Nephron progenitor cell (in vitro differentiated cells): ENCODE measurements around the gene GNL1.
"Not testable (repeated sequence)": the region's sequence is repeated elsewhere in the genome, so short reads cannot be mapped to it uniquely, and the experiment has no call there.

ENCODE experiments used
- DNase-seq: peaks from one replicate; pipeline ENCODE4 v3.0.0; 2021
- H3K27ac Mint-ChIP-seq: 2 replicates; pipeline ENCODE4 v1.8.0; 2021; ENCODE audit warnings: mild to moderate bottlenecking, moderate library complexity, mixed read lengths
- H3K27me3 Mint-ChIP-seq: 2 replicates; pipeline ENCODE4 v1.8.0; 2021; ENCODE audit warnings: mild to moderate bottlenecking, low read depth, mixed read lengths; ENCODE audit not compliant: poor library complexity
- H3K36me3 Mint-ChIP-seq: 2 replicates; pipeline ENCODE4 v1.8.0; 2021; ENCODE audit warnings: low read depth, mixed read lengths
- H3K4me1 Mint-ChIP-seq: 2 replicates; pipeline ENCODE4 v1.8.0; 2021; ENCODE audit warnings: mixed read lengths
- H3K4me3 Mint-ChIP-seq: 2 replicates; pipeline ENCODE4 v1.8.0; 2021; ENCODE audit warnings: mild to moderate bottlenecking, moderate library complexity, mixed read lengths
- H3K9me3 Mint-ChIP-seq: 2 replicates; pipeline ENCODE4 v1.8.0; 2021; ENCODE audit warnings: mild to moderate bottlenecking, moderate library complexity, mixed read lengths
- CTCF ChIP-seq: fragments of 200-600 bp; sonication (generic); IDR thresholded peaks from 2 replicates; pipeline ENCODE4 v1.5.0; 2021; ENCODE audit warnings: antibody characterized with exemption

Gene GNL1

GRCh38 chr6:30508890-30509736, 47.2 kb downstream of the GNL1 start:
- no peak for DNase-seq
- no peak overlapping the region for H3K4me3 Mint-ChIP-seq
- H3K36me3 Mint-ChIP-seq: no peaks in the 10 kb centered on the region
- no peaks in the 10 kb centered on the region for H3K9me3 Mint-ChIP-seq
- no peaks in the 10 kb centered on the region for H3K4me1 Mint-ChIP-seq
- no peak overlapping the region for H3K27ac Mint-ChIP-seq
- H3K27me3 Mint-ChIP-seq: peaks cover 13% of the 10 kb centered on the region
- no peak for TF ChIP-seq CTCF

DNA sequence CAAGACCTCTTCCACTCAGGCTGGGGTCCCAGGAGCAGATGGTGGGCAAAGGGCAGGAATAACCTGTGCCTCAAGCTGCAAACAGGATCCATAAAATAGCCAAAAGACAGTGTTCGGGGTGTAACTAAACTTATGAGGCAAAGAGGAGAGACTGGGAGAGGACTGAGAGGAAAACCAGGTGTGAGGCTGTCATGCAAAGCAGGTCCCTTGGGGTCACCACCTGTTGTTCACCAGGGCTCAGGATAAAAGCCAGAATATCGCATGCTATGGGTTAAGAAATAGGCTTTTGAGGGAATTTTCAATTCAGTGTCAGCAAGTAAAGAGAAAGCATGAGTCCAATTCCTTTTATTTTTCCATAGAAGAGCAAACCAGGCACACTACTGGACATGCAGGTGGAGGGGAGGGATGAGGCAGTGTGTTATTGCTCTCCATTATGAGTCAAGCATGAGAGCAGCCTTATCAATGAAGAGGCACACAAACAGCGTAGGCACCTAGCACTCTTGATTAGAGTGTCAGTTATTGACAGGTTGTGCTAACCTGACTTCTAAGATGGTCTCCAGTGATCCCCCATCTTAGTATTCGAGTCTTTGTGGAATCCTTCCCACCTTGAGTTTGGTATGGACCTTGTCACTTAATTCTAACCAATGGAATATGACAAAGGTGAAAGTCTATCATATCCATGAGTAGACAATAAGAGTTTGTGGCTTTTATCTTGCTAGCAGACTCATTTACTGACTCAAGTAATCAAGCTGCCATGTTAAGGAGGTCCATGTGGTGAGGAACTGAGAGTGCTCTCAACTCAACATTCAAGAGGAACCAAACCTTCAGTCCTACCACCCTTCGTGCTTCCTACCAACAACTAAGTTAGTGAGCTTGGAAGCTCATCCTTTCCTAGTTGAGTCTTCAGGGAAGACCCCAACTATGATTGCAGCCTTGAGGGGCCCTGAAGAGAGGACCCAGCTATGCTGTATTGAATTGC, 48.2 kb downstream of the GNL1 start:
- Mint-ChIP-seq H3K36me3 (no peaks in the 10 kb centered on the region), H3K4me3 (no peak overlapping the region), H3K27me3 (peaks cover 13% of the 10 kb centered on the region), H3K9me3 (no peaks in the 10 kb centered on the region), H3K4me1 (no peaks in the 10 kb centered on the region), H3K27ac (no peak overlapping the region)
- DNase-seq: no peak
- no peak for TF ChIP-seq CTCF

GRCh38 chr6:30500421-30501355, 55.6 kb downstream of the GNL1 start:
- peaks cover 18% of the 10 kb centered on the region for H3K9me3 Mint-ChIP-seq
- H3K4me3 Mint-ChIP-seq: no peak overlapping the region
- peaks cover 21% of the 10 kb centered on the region for H3K27me3 Mint-ChIP-seq
- H3K27ac Mint-ChIP-seq: no peak overlapping the region
- no peaks in the 10 kb centered on the region for H3K4me1 Mint-ChIP-seq
- TF ChIP-seq CTCF: no peak
- no peaks in the 10 kb centered on the region for H3K36me3 Mint-ChIP-seq
- DNase-seq: no peak

- not testable (repeated sequence) for H3K36me3 Mint-ChIP-seq, H3K27ac Mint-ChIP-seq, H3K4me3 Mint-ChIP-seq, DNase-seq, H3K4me1 Mint-ChIP-seq
- Mint-ChIP-seq H3K9me3 (peaks cover 18% of the 10 kb centered on the region), H3K27me3 (peaks cover 26% of the 10 kb centered on the region)
Measured at GRCh38 chr6:30498705-30499104, 57.6 kb downstream of the GNL1 start.

DNA sequence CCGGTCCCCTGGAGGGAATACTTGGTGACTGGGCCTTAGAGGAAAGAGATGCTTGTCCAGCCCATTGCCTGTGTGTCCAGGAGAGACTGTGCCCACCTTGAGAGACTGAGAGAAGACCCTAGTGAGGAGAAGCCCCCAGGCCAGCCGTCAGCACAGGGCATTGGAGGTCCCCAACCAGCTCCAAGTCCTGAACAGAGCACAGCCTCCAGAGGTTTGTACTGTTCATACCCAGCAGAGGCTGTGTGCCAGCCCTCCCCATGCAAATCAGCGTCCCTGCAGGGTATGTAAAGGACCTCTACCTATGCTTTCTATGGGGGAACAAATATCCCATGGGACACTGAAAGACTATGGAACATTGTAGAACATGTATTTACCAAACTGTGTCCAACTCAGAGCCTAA, 58.6 kb downstream of the GNL1 start:
- Mint-ChIP-seq H3K36me3 (peaks cover under 1% of the 10 kb centered on the region), H3K4me1 (no peaks in the 10 kb centered on the region), H3K4me3 (no peak overlapping the region), H3K27me3 (peaks cover 26% of the 10 kb centered on the region), H3K9me3 (peaks cover 18% of the 10 kb centered on the region), H3K27ac (no peak overlapping the region)
- DNase-seq: no peak
- TF ChIP-seq CTCF: no peak

GRCh38 chr6:30497261-30497599, 59.1 kb downstream of the GNL1 start:
- H3K4me1 Mint-ChIP-seq, DNase-seq, H3K27ac Mint-ChIP-seq, H3K4me3 Mint-ChIP-seq, H3K36me3 Mint-ChIP-seq: not testable (repeated sequence)
- H3K9me3 Mint-ChIP-seq: peaks cover 18% of the 10 kb centered on the region
- H3K27me3 Mint-ChIP-seq: peaks cover 26% of the 10 kb centered on the region
